A673 (cell line): ENCODE results near the gene HEY2. TPM values are rescaled to one million over a fixed set of nuclear protein-coding genes. Genes with fewer than 3 reads are reported as not detected.

Experiments used
- BruUV-seq: library from RNA; stranded (reverse); fragments of 400-500 nt; replicated peaks from 2 replicates; lab custom pipeline; 2021; lab: Mats Ljungman, UMichigan
- CTCF ChIA-PET: fragments of 300-600 bp; sonication (Branson Sonifier 250); formaldehyde crosslinking; loops from one replicate; lab custom pipeline; 2022; ENCODE audit warnings: antibody characterized with exemption; lab: Charles Lee
- POLR2A ChIA-PET: fragments of 300-600 bp; sonication (Branson Sonifier 250); formaldehyde crosslinking; loops from one replicate; lab custom pipeline; 2022; ENCODE audit warnings: antibody characterized with exemption; ENCODE audit not compliant: low non-redundant PET; lab: Charles Lee
- DNase-seq: peaks from one replicate; pipeline ENCODE4 v3.0.0-alpha.2; 2015; ENCODE audit warnings: low spot score
- H3K27ac ChIP-seq: fragments of 200-600 bp; sonication (generic); 2 replicates; pipeline ENCODE4 v1.5.1; 2016; ENCODE audit warnings: mixed run types, low read depth, mild to moderate bottlenecking, mixed read lengths, antibody characterized with exemption, low read length; ENCODE audit not compliant: poor library complexity, severe bottlenecking
- H3K27me3 ChIP-seq: fragments of 200-600 bp; sonication (generic); replicated peaks from 2 replicates; pipeline ENCODE4 v1.6.1; 2017; ENCODE audit warnings: mixed run types, low read depth, mild to moderate bottlenecking, mixed read lengths, antibody characterized with exemption, low read length; ENCODE audit not compliant: insufficient read depth, poor library complexity
- H3K36me3 ChIP-seq: fragments of 200-600 bp; sonication (generic); 2 replicates; pipeline ENCODE4 v1.6.1; 2016; ENCODE audit warnings: mixed run types, mild to moderate bottlenecking, mixed read lengths, antibody characterized with exemption, low read length; ENCODE audit not compliant: insufficient read depth, poor library complexity, severe bottlenecking
- H3K4me1 ChIP-seq: fragments of 200-600 bp; sonication (generic); 2 replicates; pipeline ENCODE4 v1.6.1; 2017; ENCODE audit warnings: mixed run types, mild to moderate bottlenecking, mixed read lengths, antibody characterized with exemption, low read length; ENCODE audit not compliant: insufficient read depth, poor library complexity, severe bottlenecking
- H3K4me3 ChIP-seq: fragments of 200-600 bp; sonication (generic); 2 replicates; pipeline ENCODE4 v1.5.1; 2016; ENCODE audit warnings: low read depth, mixed run types, mild to moderate bottlenecking, mixed read lengths, low read length; ENCODE audit not compliant: poor library complexity, severe bottlenecking
- H3K9me3 ChIP-seq: fragments of 200-600 bp; sonication (generic); 2 replicates; pipeline ENCODE4 v1.6.1; 2016; ENCODE audit warnings: mixed run types, low read depth, mild to moderate bottlenecking, mixed read lengths, antibody characterized with exemption, low read length; ENCODE audit not compliant: poor library complexity, severe bottlenecking
- CTCF ChIP-seq: fragments of 300-800, 200-600 bp; sonication (generic); conservative IDR thresholded peaks from 2 replicates; pipeline ENCODE4 v1.5.1; 2017; ENCODE audit warnings: low read depth, mild to moderate bottlenecking, antibody characterized with exemption, low read length, moderate library complexity, mixed read lengths
- EZH2 ChIP-seq: fragments of 200-600 bp; sonication (generic); IDR thresholded peaks from 2 replicates; pipeline ENCODE4 v1.6.1; 2017; ENCODE audit warnings: borderline replicate concordance, low read depth, mild to moderate bottlenecking, mixed read lengths, antibody characterized with exemption, low read length; ENCODE audit not compliant: poor library complexity, severe bottlenecking
- intact Hi-C: fragments of 100-400 bp; cut with micrococcal nuclease; formaldehyde crosslinking; loops from one replicate; pipeline ENCODE4 v1.10.0; 2022; ENCODE audit not compliant: unreplicated experiment
- total RNA-seq: library from RNA; stranded (reverse); gene quantifications from 2 replicates; pipeline ENCODE4 v1.2.3, GENCODE V29; 2021

Gene HEY2
- total RNA-seq, 1 experiment from 2014 or later = 0.32 TPM

- no peak for DNase-seq
- CTCF ChIA-PET = interaction anchor here (1.7 kb wide), 1 partner anchor 157 kb away, joined by 4 read pairs; the partner anchor contains the start of gene HINT3
- TF ChIP-seq EZH2 (no peak), CTCF (no peak)
These were observed 49.5 kb downstream of the HEY2 start for GRCh38 chr6:125798734-125799508.

DNA sequence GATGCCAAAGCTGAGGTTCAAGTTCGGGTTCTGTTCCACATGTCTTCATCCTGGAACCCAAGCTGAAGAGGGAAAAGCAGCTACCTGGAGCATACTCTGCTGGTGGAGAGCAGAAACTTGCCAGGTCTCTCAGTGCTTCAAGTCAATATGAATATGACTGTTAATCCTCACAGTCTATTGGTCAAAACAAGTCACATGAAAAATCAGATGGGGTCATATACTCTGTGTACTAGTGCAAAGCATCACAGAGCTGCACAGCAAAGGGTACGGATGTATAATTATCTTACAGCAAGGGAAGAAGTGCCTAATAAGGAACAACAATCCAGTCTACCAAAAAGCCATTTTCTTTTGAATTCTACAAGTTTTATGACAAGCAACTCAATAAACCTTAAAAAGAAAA, 53.0 kb downstream of the HEY2 start:
- Histone ChIP-seq H3K9me3 (no peaks in the 10 kb centered on the region), H3K4me1 (peaks cover 28% of the 10 kb centered on the region), H3K36me3 (no peaks in the 10 kb centered on the region), H3K27me3 (no peaks in the 10 kb centered on the region), H3K4me3 (no peak overlapping the region), H3K27ac (no peak overlapping the region)
- CTCF ChIA-PET = no interaction called here
- no TSS peak for BruUV-seq
- intact Hi-C loops = no loop called here
- no peak for DNase-seq
- POLR2A ChIA-PET = no interaction called here
- no peak for TF ChIP-seq EZH2
- no peak for TF ChIP-seq CTCF

More at GRCh38 chr6:125798734-125799508, 49.5 kb downstream of the HEY2 start:
- intact Hi-C loops = no loop called here
- POLR2A ChIA-PET = no interaction called here
- Histone ChIP-seq H3K36me3 (no peaks in the 10 kb centered on the region), H3K9me3 (no peaks in the 10 kb centered on the region), H3K27ac (peak overlapping the region; percentile 48), H3K4me3 (no peak overlapping the region), H3K4me1 (peaks cover 38% of the 10 kb centered on the region), H3K27me3 (no peaks in the 10 kb centered on the region)
- BruUV-seq = no TSS peak

GRCh38 chr6:125802943-125803377, 53.5 kb downstream of the HEY2 start:
- BruUV-seq = no TSS peak
- peak overlapping the region; percentile 25 for H3K27ac ChIP-seq

More at GRCh38 chr6:125802943-125803377, 53.5 kb downstream of the HEY2 start:
- ChIA-PET POLR2A (no interaction called here), CTCF (no interaction called here)
- Histone ChIP-seq H3K4me1 (peaks cover 26% of the 10 kb centered on the region), H3K4me3 (no peak overlapping the region), H3K9me3 (no peaks in the 10 kb centered on the region), H3K27me3 (no peaks in the 10 kb centered on the region), H3K36me3 (no peaks in the 10 kb centered on the region)
- TF ChIP-seq EZH2 (no peak), CTCF (no peak)
- no peak for DNase-seq
- intact Hi-C loops = no loop called here
